Measurements from ENCODE around the gene AQP12B.
"Not testable (repeated sequence)": the region's sequence is repeated elsewhere in the genome, so short reads cannot be mapped to it uniquely, and the experiment has no call there.

Gene AQP12B

GRCh38 chr2:240701736-240702639 is 19.3 kb upstream of the AQP12B start:
- peaks cover 38% of the 10 kb centered on the region for H3K27me3 ChIP-seq (replicated peaks; ENCODE audit: insufficient read depth, low read length)
- DNase-seq: no peak
- H3K79me2 ChIP-seq (ENCODE audit: low read length): no peaks in the 10 kb centered on the region

GRCh38 chr2:240701091-240701735 is 18.5 kb upstream of the AQP12B start:
- H3K27me3 ChIP-seq (replicated peaks; ENCODE audit: insufficient read depth, low read length): peaks cover 31% of the 10 kb centered on the region
- no peak overlapping the region for H3K9ac ChIP-seq (ENCODE audit: low read length)
- H3K9me3 ChIP-seq (replicated peaks; ENCODE audit: insufficient read depth, low read length): no peaks in the 10 kb centered on the region
- H3K4me2 ChIP-seq (ENCODE audit: low read depth, low read length): no peak overlapping the region
- H3F3A ChIP-seq (ENCODE audit: insufficient read depth, low read length): no peaks in the 10 kb centered on the region
- H3K79me2 ChIP-seq (ENCODE audit: low read length): no peaks in the 10 kb centered on the region
- TF ChIP-seq EZH2phosphoT487 (IDR thresholded peaks at IDR 0.05; ENCODE audit: low read length): no peak
- TF ChIP-seq CTCF (IDR thresholded peaks at IDR 0.05; ENCODE audit: low read length): no peak
- TF ChIP-seq EZH2 (optimal IDR thresholded peaks at IDR 0.05; ENCODE audit: low read depth, low read length): no peak
- H2AFZ ChIP-seq (ENCODE audit: low read length): no peak overlapping the region
- DNase-seq: no peak
- no peak overlapping the region for H3K4me3 ChIP-seq (ENCODE audit: low read length)
- no peak overlapping the region for H3K27ac ChIP-seq (ENCODE audit: low read length)
- H3K4me1 ChIP-seq (ENCODE audit: low read length): no peaks in the 10 kb centered on the region
- no peaks in the 10 kb centered on the region for H4K20me1 ChIP-seq (ENCODE audit: insufficient read depth, low read length)
- no peaks in the 10 kb centered on the region for H3K9me2 ChIP-seq (replicated peaks; ENCODE audit: insufficient read depth, low read length)
- H3K36me3 ChIP-seq (replicated peaks; ENCODE audit: insufficient read depth, low read length): no peaks in the 10 kb centered on the region

More at GRCh38 chr2:240701736-240702639, 19.3 kb upstream of the AQP12B start:
- Histone ChIP-seq H2AFZ (ENCODE audit: low read length) (no peak overlapping the region), H3K9me3 (replicated peaks; ENCODE audit: insufficient read depth, low read length) (no peaks in the 10 kb centered on the region), H3K9ac (ENCODE audit: low read length) (no peak overlapping the region), H3K36me3 (replicated peaks; ENCODE audit: insufficient read depth, low read length) (no peaks in the 10 kb centered on the region), H3K4me1 (ENCODE audit: low read length) (no peaks in the 10 kb centered on the region), H3F3A (ENCODE audit: insufficient read depth, low read length) (no peaks in the 10 kb centered on the region), H3K27ac (ENCODE audit: low read length) (no peak overlapping the region), H3K4me3 (ENCODE audit: low read length) (no peak overlapping the region), H4K20me1 (ENCODE audit: insufficient read depth, low read length) (no peaks in the 10 kb centered on the region), H3K4me2 (ENCODE audit: low read depth, low read length) (no peak overlapping the region), H3K9me2 (replicated peaks; ENCODE audit: insufficient read depth, low read length) (no peaks in the 10 kb centered on the region)
- TF ChIP-seq CTCF (IDR thresholded peaks at IDR 0.05; ENCODE audit: low read length) (no peak), EZH2 (optimal IDR thresholded peaks at IDR 0.05; ENCODE audit: low read depth, low read length) (no peak), EZH2phosphoT487 (IDR thresholded peaks at IDR 0.05; ENCODE audit: low read length) (no peak)

- not testable (repeated sequence) for H3K79me2 ChIP-seq (ENCODE audit: low read length)
These were observed 17.9 kb upstream of the AQP12B start for GRCh38 chr2:240700616-240701015.

GRCh38 chr2:240699835-240700234 is 17.1 kb upstream of the AQP12B start:
- DNase-seq; H3K4me1 ChIP-seq (ENCODE audit: low read length); H4K20me1 ChIP-seq (ENCODE audit: insufficient read depth, low read length); H3K9me2 ChIP-seq (replicated peaks; ENCODE audit: insufficient read depth, low read length); H3K9ac ChIP-seq (ENCODE audit: low read length); H3F3A ChIP-seq (ENCODE audit: insufficient read depth, low read length); H3K9me3 ChIP-seq (replicated peaks; ENCODE audit: insufficient read depth, low read length); H3K27ac ChIP-seq (ENCODE audit: low read length); H3K36me3 ChIP-seq (replicated peaks; ENCODE audit: insufficient read depth, low read length); H3K79me2 ChIP-seq (ENCODE audit: low read length); H2AFZ ChIP-seq (ENCODE audit: low read length); H3K4me2 ChIP-seq (ENCODE audit: low read depth, low read length); H3K4me3 ChIP-seq (ENCODE audit: low read length): not testable (repeated sequence)
- peaks cover 19% of the 10 kb centered on the region for H3K27me3 ChIP-seq (replicated peaks; ENCODE audit: insufficient read depth, low read length)

More at GRCh38 chr2:240700616-240701015, 17.9 kb upstream of the AQP12B start:
- H2AFZ ChIP-seq (ENCODE audit: low read length); H3K27ac ChIP-seq (ENCODE audit: low read length); H3F3A ChIP-seq (ENCODE audit: insufficient read depth, low read length); H3K9me3 ChIP-seq (replicated peaks; ENCODE audit: insufficient read depth, low read length); DNase-seq; H3K4me3 ChIP-seq (ENCODE audit: low read length); H4K20me1 ChIP-seq (ENCODE audit: insufficient read depth, low read length); H3K36me3 ChIP-seq (replicated peaks; ENCODE audit: insufficient read depth, low read length); H3K9ac ChIP-seq (ENCODE audit: low read length); H3K4me2 ChIP-seq (ENCODE audit: low read depth, low read length); H3K9me2 ChIP-seq (replicated peaks; ENCODE audit: insufficient read depth, low read length); H3K4me1 ChIP-seq (ENCODE audit: low read length): not testable (repeated sequence)
- peaks cover 27% of the 10 kb centered on the region for H3K27me3 ChIP-seq (replicated peaks; ENCODE audit: insufficient read depth, low read length)

- DNase-seq; H3F3A ChIP-seq (ENCODE audit: insufficient read depth, low read length); H3K4me1 ChIP-seq (ENCODE audit: low read length); H3K4me3 ChIP-seq (ENCODE audit: low read length); H3K9me2 ChIP-seq (replicated peaks; ENCODE audit: insufficient read depth, low read length); H3K9ac ChIP-seq (ENCODE audit: low read length); H3K9me3 ChIP-seq (replicated peaks; ENCODE audit: insufficient read depth, low read length); H3K36me3 ChIP-seq (replicated peaks; ENCODE audit: insufficient read depth, low read length); H3K27ac ChIP-seq (ENCODE audit: low read length); H2AFZ ChIP-seq (ENCODE audit: low read length); H4K20me1 ChIP-seq (ENCODE audit: insufficient read depth, low read length); H3K4me2 ChIP-seq (ENCODE audit: low read depth, low read length); H3K79me2 ChIP-seq (ENCODE audit: low read length): not testable (repeated sequence)
- H3K27me3 ChIP-seq (replicated peaks; ENCODE audit: insufficient read depth, low read length): peaks cover 14% of the 10 kb centered on the region
These were observed 16.3 kb upstream of the AQP12B start for GRCh38 chr2:240698852-240699561.

GRCh38 chr2:240696469-240696868 is 13.8 kb upstream of the AQP12B start:
- H3K79me2 ChIP-seq (ENCODE audit: low read length); H3K4me2 ChIP-seq (ENCODE audit: low read depth, low read length); H3K9ac ChIP-seq (ENCODE audit: low read length); H3F3A ChIP-seq (ENCODE audit: insufficient read depth, low read length); DNase-seq; H4K20me1 ChIP-seq (ENCODE audit: insufficient read depth, low read length); H3K27ac ChIP-seq (ENCODE audit: low read length); H3K27me3 ChIP-seq (replicated peaks; ENCODE audit: insufficient read depth, low read length); H3K4me1 ChIP-seq (ENCODE audit: low read length); H3K9me2 ChIP-seq (replicated peaks; ENCODE audit: insufficient read depth, low read length); H2AFZ ChIP-seq (ENCODE audit: low read length); H3K9me3 ChIP-seq (replicated peaks; ENCODE audit: insufficient read depth, low read length); H3K36me3 ChIP-seq (replicated peaks; ENCODE audit: insufficient read depth, low read length); H3K4me3 ChIP-seq (ENCODE audit: low read length): not testable (repeated sequence)

Data from MM.1S (cell line).